Gastroesophageal sphincter (tissue), 3 donors: ENCODE results near the gene NPR1.

Experiments
- EP300 ChIP-seq: sonication (generic); formaldehyde crosslinking; IDR thresholded peaks from one replicate; pipeline ENCODE4 v1.6.1; 2017; ENCODE audit warnings: antibody characterized with exemption, mild to moderate bottlenecking
- POLR2A ChIP-seq, 2 donors: fragments of 450-650 bp; IDR thresholded peaks; one replicate each; pipeline ENCODE4 v1.6.1; 2017; ENCODE audit warnings: antibody characterized with exemption in 2 of 2, mild to moderate bottlenecking in 2 of 2, moderate library complexity in 1 of 2
- POLR2AphosphoS5 ChIP-seq: sonication (generic); formaldehyde crosslinking; IDR thresholded peaks from one replicate; pipeline ENCODE4 v1.6.1; 2017; ENCODE audit warnings: antibody characterized with exemption
- TF ChIP-seq, protein P1 (sequence below), 4 experiments: fragments of 200-600 bp in 2 of 4; fragments of 450-650 bp in 2 of 4; sonication (generic) in 1 of 4; IDR thresholded peaks; one replicate each; pipeline ENCODE4 v1.5.1; 2017 to 2019; ENCODE audit warnings: antibody characterized with exemption in 4 of 4, mild to moderate bottlenecking in 2 of 4, moderate library complexity in 2 of 4

DNA sequence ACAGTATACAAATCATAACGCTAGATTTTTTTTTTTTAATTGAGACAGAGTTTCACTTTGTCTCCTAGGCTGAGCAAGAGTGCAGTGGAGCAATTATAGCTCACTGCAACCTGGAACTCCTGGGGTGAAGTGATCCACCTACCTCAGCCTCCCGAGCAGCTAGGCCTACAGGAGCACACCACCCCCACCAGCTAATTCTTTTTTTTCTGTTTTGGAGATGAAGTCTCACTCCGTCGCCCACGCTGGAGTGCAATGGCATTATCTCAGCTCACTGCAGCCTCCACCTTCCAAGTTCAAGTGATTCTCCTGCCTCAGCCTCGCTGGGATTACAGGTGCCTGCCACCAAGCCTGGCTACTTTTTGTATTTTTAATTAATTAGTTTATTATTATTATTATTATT, 21.3 kb downstream of the NPR1 start:
- TF ChIP-seq POLR2A (IDR thresholded peaks at IDR 0.05), result no peak
- TF ChIP-seq EP300, result no peak
- TF ChIP-seq, protein P1, sequence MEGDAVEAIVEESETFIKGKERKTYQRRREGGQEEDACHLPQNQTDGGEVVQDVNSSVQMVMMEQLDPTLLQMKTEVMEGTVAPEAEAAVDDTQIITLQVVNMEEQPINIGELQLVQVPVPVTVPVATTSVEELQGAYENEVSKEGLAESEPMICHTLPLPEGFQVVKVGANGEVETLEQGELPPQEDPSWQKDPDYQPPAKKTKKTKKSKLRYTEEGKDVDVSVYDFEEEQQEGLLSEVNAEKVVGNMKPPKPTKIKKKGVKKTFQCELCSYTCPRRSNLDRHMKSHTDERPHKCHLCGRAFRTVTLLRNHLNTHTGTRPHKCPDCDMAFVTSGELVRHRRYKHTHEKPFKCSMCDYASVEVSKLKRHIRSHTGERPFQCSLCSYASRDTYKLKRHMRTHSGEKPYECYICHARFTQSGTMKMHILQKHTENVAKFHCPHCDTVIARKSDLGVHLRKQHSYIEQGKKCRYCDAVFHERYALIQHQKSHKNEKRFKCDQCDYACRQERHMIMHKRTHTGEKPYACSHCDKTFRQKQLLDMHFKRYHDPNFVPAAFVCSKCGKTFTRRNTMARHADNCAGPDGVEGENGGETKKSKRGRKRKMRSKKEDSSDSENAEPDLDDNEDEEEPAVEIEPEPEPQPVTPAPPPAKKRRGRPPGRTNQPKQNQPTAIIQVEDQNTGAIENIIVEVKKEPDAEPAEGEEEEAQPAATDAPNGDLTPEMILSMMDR (IDR thresholded peaks at IDR 0.05), result no peak
- TF ChIP-seq POLR2AphosphoS5, result no peak
